NB4 (cell line): ENCODE measurements around the gene GLUD1.
A peak's percentile ranks its signal among the peaks of the same experiment; 100 is the strongest.
"Not testable (repeated sequence)": the region's sequence is repeated elsewhere in the genome, so short reads cannot be mapped to it uniquely, and the experiment has no call there.

Experiments used
- DNase-seq: peaks from one replicate; pipeline ENCODE4 v3.0.0; 2010; ENCODE audit warnings: low read depth
- H3K4me3 ChIP-seq: one replicate; pipeline ENCODE4 v1.5.1; 2011; ENCODE audit warnings: mild to moderate bottlenecking, low read depth, low read length, moderate library complexity
- MYC ChIP-seq: IDR thresholded peaks from 2 replicates; pipeline ENCODE4 v1.6.1; 2011; ENCODE audit warnings: low read depth, low read length
- POLR2A ChIP-seq: IDR thresholded peaks from 2 replicates; pipeline ENCODE4 v1.6.1; 2011; ENCODE audit warnings: mild to moderate bottlenecking; ENCODE audit not compliant: insufficient read length; ENCODE audit errors: extremely low read depth
- TF ChIP-seq, protein P1 (sequence below): IDR thresholded peaks from one replicate; pipeline ENCODE4 v1.5.1; 2012; ENCODE audit warnings: low read depth, low read length
- TF ChIP-seq, protein P2 (sequence below): IDR thresholded peaks from 2 replicates; pipeline ENCODE4 v1.6.1; 2011; ENCODE audit warnings: low read depth, low read length

Gene GLUD1

GRCh38 chr10:87030912-87031635 is 63.6 kb downstream of the GLUD1 start:
- DNase-seq, result no peak
- no peak overlapping the region for H3K4me3 ChIP-seq
- TF ChIP-seq, protein P1, sequence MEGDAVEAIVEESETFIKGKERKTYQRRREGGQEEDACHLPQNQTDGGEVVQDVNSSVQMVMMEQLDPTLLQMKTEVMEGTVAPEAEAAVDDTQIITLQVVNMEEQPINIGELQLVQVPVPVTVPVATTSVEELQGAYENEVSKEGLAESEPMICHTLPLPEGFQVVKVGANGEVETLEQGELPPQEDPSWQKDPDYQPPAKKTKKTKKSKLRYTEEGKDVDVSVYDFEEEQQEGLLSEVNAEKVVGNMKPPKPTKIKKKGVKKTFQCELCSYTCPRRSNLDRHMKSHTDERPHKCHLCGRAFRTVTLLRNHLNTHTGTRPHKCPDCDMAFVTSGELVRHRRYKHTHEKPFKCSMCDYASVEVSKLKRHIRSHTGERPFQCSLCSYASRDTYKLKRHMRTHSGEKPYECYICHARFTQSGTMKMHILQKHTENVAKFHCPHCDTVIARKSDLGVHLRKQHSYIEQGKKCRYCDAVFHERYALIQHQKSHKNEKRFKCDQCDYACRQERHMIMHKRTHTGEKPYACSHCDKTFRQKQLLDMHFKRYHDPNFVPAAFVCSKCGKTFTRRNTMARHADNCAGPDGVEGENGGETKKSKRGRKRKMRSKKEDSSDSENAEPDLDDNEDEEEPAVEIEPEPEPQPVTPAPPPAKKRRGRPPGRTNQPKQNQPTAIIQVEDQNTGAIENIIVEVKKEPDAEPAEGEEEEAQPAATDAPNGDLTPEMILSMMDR, result no peak
- TF ChIP-seq MYC, result no peak
- TF ChIP-seq POLR2A, result no peak
- TF ChIP-seq, protein P2, sequence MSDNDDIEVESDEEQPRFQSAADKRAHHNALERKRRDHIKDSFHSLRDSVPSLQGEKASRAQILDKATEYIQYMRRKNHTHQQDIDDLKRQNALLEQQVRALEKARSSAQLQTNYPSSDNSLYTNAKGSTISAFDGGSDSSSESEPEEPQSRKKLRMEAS, result no peak

GRCh38 chr10:87030419-87030818 is 64.2 kb downstream of the GLUD1 start:
- not testable (repeated sequence) for DNase-seq, H3K4me3 ChIP-seq

- DNase-seq, H3K4me3 ChIP-seq: not testable (repeated sequence)
Measured at GRCh38 chr10:87026747-87027508, 67.7 kb downstream of the GLUD1 start.

- H3K4me3 ChIP-seq, result not testable (repeated sequence)
- peak; percentile 89 for DNase-seq
Measured at GRCh38 chr10:87025285-87025958, 69.2 kb downstream of the GLUD1 start.

GRCh38 chr10:87020056-87020455 is 74.6 kb downstream of the GLUD1 start, which contains the start of gene FAM25A:
FAM25A (plus strand) TSS chr10:87020294; CDS start chr10:87020325, 31 bp downstream.
- not testable (repeated sequence) for H3K4me3 ChIP-seq, DNase-seq

GRCh38 chr10:87019504-87019903 is 75.1 kb downstream of the GLUD1 start:
- not testable (repeated sequence) for DNase-seq, H3K4me3 ChIP-seq

- H3K4me3 ChIP-seq, DNase-seq: not testable (repeated sequence)
Measured at GRCh38 chr10:87019066-87019465, 75.6 kb downstream of the GLUD1 start.

GRCh38 chr10:87018127-87018526 is 76.5 kb downstream of the GLUD1 start:
- not testable (repeated sequence) for DNase-seq

GRCh38 chr10:87014986-87015716 is 79.5 kb downstream of the GLUD1 start:
- DNase-seq, H3K4me3 ChIP-seq: not testable (repeated sequence)

More at GRCh38 chr10:87018127-87018526, 76.5 kb downstream of the GLUD1 start:
- not testable (repeated sequence) for H3K4me3 ChIP-seq

GRCh38 chr10:87013528-87013927 is 81.1 kb downstream of the GLUD1 start:
- not testable (repeated sequence) for H3K4me3 ChIP-seq
- DNase-seq, result peak; percentile 31

DNA sequence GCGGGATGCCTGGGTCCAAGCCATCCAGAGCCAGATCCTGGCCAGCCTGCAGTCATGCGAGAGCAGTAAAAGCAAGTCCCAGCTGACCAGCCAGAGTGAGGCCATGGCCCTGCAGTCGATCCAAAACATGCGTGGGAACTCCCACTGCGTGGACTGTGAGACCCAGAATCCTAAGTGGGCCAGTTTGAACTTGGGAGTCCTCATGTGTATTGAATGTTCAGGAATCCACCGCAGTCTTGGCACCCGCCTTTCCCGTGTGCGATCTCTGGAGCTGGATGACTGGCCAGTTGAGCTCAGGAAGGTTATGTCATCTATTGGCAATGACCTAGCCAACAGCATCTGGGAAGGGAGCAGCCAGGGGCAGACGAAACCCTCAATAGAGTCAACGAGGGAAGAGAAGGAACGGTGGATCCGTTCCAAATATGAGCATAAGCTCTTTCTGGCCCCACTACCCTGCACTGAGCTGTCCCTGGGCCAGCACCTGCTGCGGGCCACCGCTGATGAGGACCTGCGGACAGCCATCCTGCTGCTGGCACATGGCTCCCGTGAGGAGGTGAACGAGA is 85.4 kb downstream of the GLUD1 start:
- DNase-seq, H3K4me3 ChIP-seq: not testable (repeated sequence)

DNA sequence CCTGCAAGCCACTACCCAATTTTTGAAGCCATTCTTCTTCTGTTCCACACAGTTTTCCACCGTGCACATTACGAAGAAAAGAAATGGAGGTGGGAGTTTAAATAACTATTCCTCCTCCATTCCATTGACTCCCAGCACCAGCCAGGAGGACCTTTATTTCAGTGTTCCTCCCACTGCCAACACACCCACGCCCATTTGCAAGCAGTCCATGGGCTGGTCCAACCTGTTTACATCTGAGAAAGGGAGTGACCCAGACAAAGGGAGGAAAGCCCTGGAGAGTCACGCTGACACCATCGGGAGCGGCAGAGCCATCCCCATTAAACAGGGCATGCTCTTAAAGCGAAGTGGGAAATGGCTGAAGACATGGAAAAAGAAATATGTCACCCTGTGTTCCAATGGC is 86.3 kb downstream of the GLUD1 start:
- not testable (repeated sequence) for DNase-seq, H3K4me3 ChIP-seq

GRCh38 chr10:87007674-87008073 is 87.0 kb downstream of the GLUD1 start:
- not testable (repeated sequence) for DNase-seq

DNA sequence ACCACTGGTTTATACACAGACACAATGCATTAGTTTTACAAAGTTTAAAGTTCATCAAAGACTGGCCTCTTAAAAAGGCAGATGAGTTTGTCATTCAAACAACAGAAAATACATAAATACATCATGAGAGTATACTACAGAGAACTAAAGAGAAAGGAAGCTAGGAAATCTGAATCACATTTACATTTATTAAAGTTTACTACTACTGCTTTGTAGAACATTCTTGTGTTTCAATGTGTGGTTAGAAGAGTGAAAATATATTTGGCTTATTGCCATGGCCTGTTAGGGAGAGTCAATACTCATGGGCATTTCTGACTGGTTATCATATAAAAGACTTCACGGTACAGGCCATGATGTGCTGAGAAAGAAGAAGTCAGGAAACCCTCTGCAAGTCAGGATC is 87.5 kb downstream of the GLUD1 start:
- not testable (repeated sequence) for H3K4me3 ChIP-seq, DNase-seq

More at GRCh38 chr10:87007674-87008073, 87.0 kb downstream of the GLUD1 start:
- not testable (repeated sequence) for H3K4me3 ChIP-seq
